Lower lobe of right lung (tissue), 2 donors: ENCODE results near the gene SIX1. TPM values are rescaled to one million over a fixed set of nuclear protein-coding genes. Genes with fewer than 3 reads are reported as not detected.

Experiments used
- ATAC-seq, 2 donors: fragments of 200-7000 bp; cut with Tn5 transposase; one replicate each; pipeline ENCODE4 v1.9.1; 2020 to 2022; ENCODE audit warnings: mild to moderate bottlenecking in 2 of 2, moderate library complexity in 2 of 2
- DNase-seq: peaks from one replicate; pipeline ENCODE4 v3.0.0-alpha.2; 2020
- H3K27ac ChIP-seq: fragments of 200-600 bp; one replicate; pipeline ENCODE4 v1.8.0; 2022
- H3K27me3 ChIP-seq: fragments of 200-600 bp; one replicate; pipeline ENCODE4 v1.8.0; 2022; ENCODE audit warnings: low read depth
- H3K36me3 ChIP-seq: fragments of 200-600 bp; one replicate; pipeline ENCODE4 v1.8.0; 2022; ENCODE audit warnings: mild to moderate bottlenecking
- H3K4me1 ChIP-seq: fragments of 200-600 bp; one replicate; pipeline ENCODE4 v1.8.0; 2022
- H3K4me3 ChIP-seq: fragments of 200-600 bp; one replicate; pipeline ENCODE4 v1.8.0; 2022; ENCODE audit warnings: mild to moderate bottlenecking
- H3K9me3 ChIP-seq: fragments of 200-600 bp; one replicate; pipeline ENCODE4 v1.8.0; 2022
- intact Hi-C: fragments of 100-400 bp; cut with DNase I; formaldehyde crosslinking; loops from one replicate; pipeline ENCODE4 v1.11.0; 2022
- long read RNA-seq: library from polyadenylated mRNA; unstranded; transcript quantifications from one replicate; pipeline ENCODE4 v2.0.0, GENCODE V29; 2021
- total RNA-seq: library from RNA; stranded (reverse); fragmentation: NEBNext Ultra II Directional; extraction: Animal tissue kit (Norgen Biotek cat#: 25700); gene quantifications from one replicate; pipeline ENCODE4 v1.2.1, GENCODE V29; 2021
- TF ChIP-seq, protein P1 (sequence below): fragments of 200-600 bp; IDR thresholded peaks from one replicate; pipeline ENCODE4 v1.8.0; 2022; ENCODE audit warnings: antibody characterized with exemption, mild to moderate bottlenecking
- donor health status: DM: no; HTN: yes; CAD: no; lungs with severe emphysema.

Gene SIX1
- total RNA-seq, result 2.3 TPM
- long read RNA-seq, partial matches to known transcripts, result 0 of 5 reads
- long read RNA-seq, other reads (novel, unspliced or antisense), result 1 of 5 reads

DNA sequence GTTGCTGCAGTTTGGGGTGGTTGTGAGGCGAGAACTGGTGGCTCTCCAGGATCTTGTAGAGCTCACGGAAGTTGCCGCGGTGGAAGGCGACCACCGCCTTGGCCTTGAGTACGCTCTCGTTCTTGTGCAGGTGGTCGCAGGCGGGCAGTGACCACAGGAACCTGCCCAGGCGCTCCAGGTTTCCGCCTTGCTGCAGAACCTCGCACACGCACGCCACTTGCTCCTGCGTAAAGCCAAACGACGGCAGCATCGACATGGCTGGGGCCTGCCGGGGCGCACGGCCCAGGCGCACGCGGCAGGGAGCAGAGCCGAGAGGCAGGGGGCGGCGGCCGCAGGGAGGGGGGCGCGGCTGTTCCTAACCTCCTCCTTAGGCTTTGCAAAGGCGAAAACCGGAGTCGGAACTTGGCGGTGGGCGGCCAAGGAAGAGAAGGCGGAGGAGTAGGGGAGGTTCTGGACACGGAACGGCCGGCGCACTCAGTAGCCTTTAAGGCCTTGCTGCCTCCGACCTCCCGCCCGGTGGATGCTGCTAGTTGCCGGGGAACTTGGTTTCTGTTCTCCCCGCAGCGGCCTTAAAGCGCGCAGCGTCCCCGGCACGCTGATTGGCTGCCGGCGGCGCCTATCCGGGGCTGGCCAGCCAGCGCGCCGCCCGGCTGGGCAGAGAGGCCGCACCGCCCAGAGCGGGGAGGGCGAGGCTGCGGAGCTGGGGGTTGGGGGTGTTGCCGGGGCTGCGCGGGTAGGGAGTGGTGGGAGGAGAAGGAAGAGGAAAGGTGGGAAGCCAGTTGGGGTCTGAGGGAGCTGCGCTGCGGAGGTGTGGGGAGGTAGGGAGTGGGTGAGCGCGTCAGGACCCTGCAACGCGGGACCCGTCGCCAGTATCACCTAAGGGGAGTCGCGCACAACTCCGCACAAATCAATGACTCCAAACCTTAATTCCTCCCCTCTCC is at the start of gene SIX1:
Gene SIX1 (minus strand): TSS at position 544 of the 941 bp plus-strand sequence. CDS start 288 bp downstream, at position 256.
- TF ChIP-seq, protein P1, sequence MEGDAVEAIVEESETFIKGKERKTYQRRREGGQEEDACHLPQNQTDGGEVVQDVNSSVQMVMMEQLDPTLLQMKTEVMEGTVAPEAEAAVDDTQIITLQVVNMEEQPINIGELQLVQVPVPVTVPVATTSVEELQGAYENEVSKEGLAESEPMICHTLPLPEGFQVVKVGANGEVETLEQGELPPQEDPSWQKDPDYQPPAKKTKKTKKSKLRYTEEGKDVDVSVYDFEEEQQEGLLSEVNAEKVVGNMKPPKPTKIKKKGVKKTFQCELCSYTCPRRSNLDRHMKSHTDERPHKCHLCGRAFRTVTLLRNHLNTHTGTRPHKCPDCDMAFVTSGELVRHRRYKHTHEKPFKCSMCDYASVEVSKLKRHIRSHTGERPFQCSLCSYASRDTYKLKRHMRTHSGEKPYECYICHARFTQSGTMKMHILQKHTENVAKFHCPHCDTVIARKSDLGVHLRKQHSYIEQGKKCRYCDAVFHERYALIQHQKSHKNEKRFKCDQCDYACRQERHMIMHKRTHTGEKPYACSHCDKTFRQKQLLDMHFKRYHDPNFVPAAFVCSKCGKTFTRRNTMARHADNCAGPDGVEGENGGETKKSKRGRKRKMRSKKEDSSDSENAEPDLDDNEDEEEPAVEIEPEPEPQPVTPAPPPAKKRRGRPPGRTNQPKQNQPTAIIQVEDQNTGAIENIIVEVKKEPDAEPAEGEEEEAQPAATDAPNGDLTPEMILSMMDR, result no peak
- H3K4me1 ChIP-seq, result peaks cover 56% of the 10 kb centered on the region
- peak within 1 kb of the TSS; percentile 54 for H3K4me3 ChIP-seq
- no peaks in the 10 kb centered on the region for H3K9me3 ChIP-seq
- ATAC-seq (peak; percentile 91 to 92), DNase-seq (peak; percentile 76)
- H3K27me3 ChIP-seq, result peaks cover 99% of the 10 kb centered on the region
- intact Hi-C loops, result no loop called here
- H3K27ac ChIP-seq, result no peak within 1 kb of the TSS
- no peaks in the 10 kb centered on the region for H3K36me3 ChIP-seq

DNA sequence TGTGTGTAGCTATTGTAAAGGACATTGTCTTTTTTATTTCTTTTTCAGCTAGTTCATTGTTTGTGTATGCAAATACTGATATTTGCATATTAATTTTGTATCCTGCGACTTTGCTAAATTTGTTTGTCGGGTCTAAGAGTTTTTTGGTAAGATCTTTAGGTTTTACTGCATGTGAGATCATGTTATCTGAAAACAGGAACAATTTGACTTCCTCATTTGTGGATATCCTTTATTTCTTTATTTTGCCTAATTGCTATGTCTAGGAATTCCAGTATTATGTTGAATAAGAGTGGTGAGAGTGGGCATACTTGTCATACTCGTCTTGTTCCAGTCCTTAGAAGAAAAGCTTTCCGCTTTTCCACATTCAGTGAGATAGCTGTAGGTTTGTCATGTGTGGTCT is 46.0 kb upstream of the SIX1 start:
- H3K27me3 ChIP-seq, result no peaks in the 10 kb centered on the region
- H3K36me3 ChIP-seq, result no peaks in the 10 kb centered on the region
- ATAC-seq (no peak), DNase-seq (no peak)
- H3K9me3 ChIP-seq, result no peaks in the 10 kb centered on the region
- no peaks in the 10 kb centered on the region for H3K4me1 ChIP-seq
- intact Hi-C loops, result no loop called here
- no peak overlapping the region for H3K4me3 ChIP-seq
- TF ChIP-seq, protein P1, result no peak
- H3K27ac ChIP-seq, result no peak overlapping the region

DNA sequence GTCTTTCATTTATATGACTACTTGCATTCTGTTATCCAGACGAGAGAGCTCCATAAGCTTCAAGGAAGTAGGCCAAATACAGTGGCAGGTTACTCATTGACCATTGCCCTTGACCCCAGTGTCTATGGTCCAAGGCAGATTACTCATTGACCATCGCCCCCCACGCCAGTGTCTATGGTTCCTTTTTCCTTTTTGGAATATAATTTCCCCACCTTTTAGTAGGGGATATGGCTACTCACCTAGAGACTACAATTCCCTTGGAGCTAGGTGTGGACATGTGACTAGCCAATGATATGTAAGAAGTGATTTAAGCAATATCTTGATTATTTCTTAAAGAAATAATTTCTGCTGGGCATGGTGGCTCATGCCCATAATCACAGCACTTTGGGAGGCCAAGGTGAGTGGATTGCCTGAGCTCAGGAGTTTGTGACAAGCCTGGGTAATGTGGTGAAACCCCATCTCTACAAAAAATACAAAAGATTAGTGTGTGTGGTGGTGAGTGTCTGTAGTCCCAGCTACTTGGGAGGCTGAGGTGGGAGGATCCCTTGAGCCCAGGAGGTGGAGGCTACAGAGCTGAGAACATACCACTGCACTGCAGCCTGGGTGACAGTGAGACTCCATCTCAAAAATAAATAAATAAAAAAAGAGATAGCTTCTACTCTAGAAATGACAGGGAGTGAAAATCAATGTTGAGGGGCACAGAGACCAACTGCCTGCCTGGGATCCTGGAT is 42.3 kb upstream of the SIX1 start:
- no peaks in the 10 kb centered on the region for H3K4me1 ChIP-seq
- no peaks in the 10 kb centered on the region for H3K9me3 ChIP-seq
- H3K4me3 ChIP-seq, result no peak overlapping the region
- H3K27me3 ChIP-seq, result no peaks in the 10 kb centered on the region
- H3K36me3 ChIP-seq, result no peaks in the 10 kb centered on the region
- ATAC-seq (no peak), DNase-seq (no peak)
- TF ChIP-seq, protein P1, result no peak
- intact Hi-C loops, result no loop called here
- H3K27ac ChIP-seq, result no peak overlapping the region

DNA sequence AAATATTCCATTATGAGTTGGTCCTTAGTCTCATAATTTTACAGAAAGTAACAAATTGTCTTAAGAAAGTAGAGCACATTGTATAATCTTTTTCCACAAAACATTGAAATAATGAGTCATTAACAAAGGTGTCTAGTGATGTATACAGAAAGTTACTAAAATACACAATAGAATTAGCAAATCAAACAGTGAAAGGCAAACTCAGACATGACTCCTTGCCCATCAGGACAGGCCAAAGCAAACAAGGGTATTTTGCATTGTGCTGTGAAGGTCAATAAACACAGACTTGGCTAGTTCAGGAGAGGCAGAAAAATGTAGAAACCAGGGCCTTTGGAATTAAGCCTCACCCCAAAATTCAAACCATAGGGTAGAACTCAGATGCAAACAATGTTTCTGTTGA is 37.6 kb upstream of the SIX1 start:
- Histone ChIP-seq H3K4me3 (no peak overlapping the region), H3K27me3 (no peaks in the 10 kb centered on the region), H3K4me1 (no peaks in the 10 kb centered on the region), H3K36me3 (no peaks in the 10 kb centered on the region), H3K9me3 (no peaks in the 10 kb centered on the region), H3K27ac (no peak overlapping the region)
- intact Hi-C loops, result no loop called here
- TF ChIP-seq, protein P1, result no peak
- DNase-seq, result no peak
- ATAC-seq, result no peak

DNA sequence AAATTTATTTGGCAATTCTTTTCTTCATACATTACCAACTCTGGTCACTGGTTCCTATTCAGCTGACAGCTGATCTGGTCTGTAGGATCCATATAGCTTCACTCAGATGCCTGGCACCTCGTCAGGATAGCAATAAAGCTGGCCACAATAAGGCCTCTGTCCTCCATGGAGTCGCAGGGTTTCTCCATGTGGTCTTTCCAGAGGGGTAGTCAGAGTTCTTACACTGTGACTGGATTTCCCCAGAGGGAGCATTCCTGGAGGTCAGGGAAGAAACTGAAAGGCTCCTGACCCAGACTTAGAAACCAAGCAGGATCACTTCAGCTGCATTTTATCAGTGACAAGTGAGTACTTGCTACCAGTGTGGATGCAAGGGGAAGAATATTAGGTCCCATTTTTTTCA is 34.9 kb upstream of the SIX1 start:
- no peak for DNase-seq
- Histone ChIP-seq H3K4me3 (no peak overlapping the region), H3K27me3 (no peaks in the 10 kb centered on the region), H3K27ac (no peak overlapping the region), H3K9me3 (no peaks in the 10 kb centered on the region), H3K4me1 (no peaks in the 10 kb centered on the region), H3K36me3 (no peaks in the 10 kb centered on the region)
- ATAC-seq, result no peak
- intact Hi-C loops, result no loop called here
- TF ChIP-seq, protein P1, result no peak
